GM19463 (cell line): ENCODE results near the gene RMND5A.
"Not testable (repeated sequence)": the region's sequence is repeated elsewhere in the genome, so short reads cannot be mapped to it uniquely, and the experiment has no call there.

Experiments
- ATAC-seq: cut with Tn5 transposase; IDR thresholded peaks from one replicate; pipeline ENCODE4 v1.9.1; 2021; ENCODE audit warnings: mild to moderate bottlenecking, moderate library complexity; ENCODE audit not compliant: unreplicated experiment

The RMND5A gene

GRCh38 chr2:86708126-86708525 lies 12.0 kb upstream of the RMND5A start:
- not testable (repeated sequence) for ATAC-seq

GRCh38 chr2:86714579-86715173 lies 5.4 kb upstream of the RMND5A start:
- not testable (repeated sequence) for ATAC-seq

DNA sequence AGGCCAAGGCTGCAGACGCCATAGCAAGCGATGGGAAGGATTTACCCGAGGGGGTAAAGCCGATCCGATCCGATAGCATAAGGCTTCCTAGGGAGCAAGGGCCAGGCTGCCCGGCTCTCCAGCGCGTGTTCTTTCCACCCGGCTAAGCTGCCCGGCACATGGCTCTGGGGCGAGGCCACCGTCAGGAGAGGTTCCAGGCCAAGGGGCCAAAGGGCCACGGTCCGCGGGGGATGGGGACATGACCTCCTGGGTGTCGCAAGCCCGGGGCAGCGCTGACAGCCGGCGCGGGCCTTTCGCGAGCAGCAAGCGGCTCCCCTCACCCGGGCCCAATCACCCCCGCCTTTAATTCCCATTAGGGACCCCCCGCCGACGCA lies 841 bp upstream of the RMND5A start:
- ATAC-seq, result not testable (repeated sequence)

- peak; percentile 26 for ATAC-seq
These were observed 639 bp downstream of the RMND5A start for GRCh38 chr2:86720540-86721320.

GRCh38 chr2:86725706-86726105 lies 5.6 kb downstream of the RMND5A start:
- ATAC-seq, result not testable (repeated sequence)

GRCh38 chr2:86732040-86732525 lies 12.0 kb downstream of the RMND5A start:
- ATAC-seq, result not testable (repeated sequence)

DNA sequence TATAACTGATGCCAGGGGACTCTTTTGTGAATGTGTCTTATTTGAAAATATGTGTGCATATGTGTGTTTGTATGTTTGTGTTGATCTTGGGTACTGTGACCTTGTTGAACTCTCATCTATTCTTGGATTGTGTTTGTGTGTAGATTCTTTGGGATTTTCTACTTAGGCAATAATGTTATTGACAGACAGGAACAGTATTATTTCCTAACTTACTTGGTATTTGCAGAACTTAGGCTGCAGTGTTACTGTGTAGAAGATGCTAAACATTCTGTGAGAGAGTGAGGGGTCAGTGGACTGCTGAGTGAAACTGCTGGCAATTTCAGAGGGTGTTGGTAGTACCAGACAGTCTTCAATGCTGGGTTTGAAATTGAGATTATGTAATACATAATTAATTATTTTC lies 12.7 kb downstream of the RMND5A start:
- ATAC-seq, result not testable (repeated sequence)

GRCh38 chr2:86733528-86733927 lies 13.4 kb downstream of the RMND5A start:
- not testable (repeated sequence) for ATAC-seq

- not testable (repeated sequence) for ATAC-seq
These were observed 14.8 kb downstream of the RMND5A start for GRCh38 chr2:86734896-86735295.

GRCh38 chr2:86739485-86739884 lies 19.4 kb downstream of the RMND5A start:
- ATAC-seq, result not testable (repeated sequence)

- ATAC-seq, result not testable (repeated sequence)
These were observed 19.8 kb downstream of the RMND5A start for GRCh38 chr2:86739889-86740288.

DNA sequence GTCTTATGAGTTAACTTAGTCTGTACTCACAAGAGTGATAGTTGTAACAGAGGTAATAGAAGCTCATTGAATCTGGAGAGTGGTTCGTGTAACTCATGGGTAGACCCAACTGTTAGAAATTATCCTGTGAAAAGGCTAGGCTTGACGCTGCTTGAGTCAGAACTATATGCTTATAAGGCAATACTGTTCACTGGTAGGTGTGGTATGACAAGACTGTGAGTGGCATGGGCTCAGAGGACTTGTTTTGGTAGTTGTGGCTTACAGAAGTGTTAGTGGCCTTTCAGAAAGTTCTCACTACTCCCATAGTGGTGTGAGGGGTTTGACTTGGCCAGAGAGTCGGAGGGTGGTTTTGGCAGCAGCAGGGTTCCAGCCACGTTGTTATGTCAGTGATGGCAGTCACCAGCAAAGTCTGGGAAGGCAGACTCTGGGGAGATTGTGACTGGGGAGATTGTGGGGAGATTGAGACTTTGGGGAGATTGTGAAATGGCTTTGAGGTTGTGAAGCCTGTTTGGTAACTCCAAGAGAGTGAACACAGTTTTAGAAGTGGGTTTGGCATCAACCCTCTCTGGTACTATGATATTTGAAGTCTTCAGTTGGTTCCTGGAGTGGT lies 21.9 kb downstream of the RMND5A start:
- not testable (repeated sequence) for ATAC-seq

DNA sequence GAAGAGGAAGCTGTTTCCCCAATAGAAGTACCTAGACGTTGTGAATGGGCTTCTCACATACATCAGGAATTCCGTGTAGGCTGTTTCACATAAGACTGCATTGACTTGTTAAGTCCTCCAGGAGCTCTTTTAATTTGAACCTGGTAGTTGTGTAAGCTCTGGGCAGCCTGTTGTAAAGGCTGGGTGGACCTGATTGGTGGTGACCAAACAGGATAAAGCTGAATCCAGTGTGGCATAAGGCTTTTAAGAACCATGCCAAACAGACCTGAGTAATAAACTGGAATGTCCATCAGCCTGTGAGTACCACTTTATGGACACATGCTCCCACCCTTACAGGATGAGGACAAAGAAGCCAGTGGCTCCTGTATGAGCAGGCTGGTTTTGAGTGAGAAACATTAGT lies 24.1 kb downstream of the RMND5A start:
- ATAC-seq, result no peak

GRCh38 chr2:86746939-86747338 lies 26.8 kb downstream of the RMND5A start:
- no peak for ATAC-seq

DNA sequence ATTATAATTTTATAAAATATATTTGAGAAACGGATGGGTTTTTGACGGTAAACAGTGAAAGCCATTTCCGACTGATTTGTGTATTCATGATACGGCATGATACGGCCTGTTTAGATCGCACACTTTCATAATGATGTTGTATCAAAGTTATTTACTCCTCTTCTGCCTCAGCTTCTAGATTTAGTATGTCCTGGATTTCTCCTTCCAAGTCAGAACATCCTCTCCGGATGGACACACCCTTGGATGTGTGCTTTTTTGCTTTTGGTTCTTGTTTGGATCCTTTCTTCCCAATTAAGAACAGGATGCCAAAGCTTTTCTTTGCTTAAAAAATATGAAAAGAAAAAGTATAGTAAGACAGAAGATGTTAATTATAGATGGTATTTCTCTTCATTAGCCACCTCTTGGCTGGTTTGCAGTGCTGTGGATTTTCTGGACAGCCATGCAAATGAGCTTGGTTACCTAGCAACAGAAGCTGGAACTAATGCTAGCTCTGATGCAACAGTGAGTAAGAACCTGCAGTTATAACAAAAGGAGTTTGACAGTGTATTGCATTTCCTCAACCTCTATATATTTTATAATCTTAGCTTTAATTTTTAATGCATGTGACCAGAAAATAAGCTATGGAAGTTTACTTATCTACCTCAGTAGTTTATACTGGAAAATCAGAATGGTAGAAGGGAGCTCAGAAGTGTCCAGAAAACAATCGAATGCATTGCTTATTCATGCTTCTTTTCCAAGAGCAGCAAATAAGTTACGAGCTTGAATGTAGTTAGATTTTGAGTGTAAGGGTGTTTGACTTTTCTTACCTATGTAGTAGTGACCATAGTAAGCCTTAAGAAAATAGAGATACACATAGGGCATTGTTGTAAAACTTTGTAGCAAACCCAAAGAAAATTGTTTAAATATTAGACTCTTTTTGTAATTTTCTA lies 27.9 kb downstream of the RMND5A start:
- peak; percentile 63 for ATAC-seq

DNA sequence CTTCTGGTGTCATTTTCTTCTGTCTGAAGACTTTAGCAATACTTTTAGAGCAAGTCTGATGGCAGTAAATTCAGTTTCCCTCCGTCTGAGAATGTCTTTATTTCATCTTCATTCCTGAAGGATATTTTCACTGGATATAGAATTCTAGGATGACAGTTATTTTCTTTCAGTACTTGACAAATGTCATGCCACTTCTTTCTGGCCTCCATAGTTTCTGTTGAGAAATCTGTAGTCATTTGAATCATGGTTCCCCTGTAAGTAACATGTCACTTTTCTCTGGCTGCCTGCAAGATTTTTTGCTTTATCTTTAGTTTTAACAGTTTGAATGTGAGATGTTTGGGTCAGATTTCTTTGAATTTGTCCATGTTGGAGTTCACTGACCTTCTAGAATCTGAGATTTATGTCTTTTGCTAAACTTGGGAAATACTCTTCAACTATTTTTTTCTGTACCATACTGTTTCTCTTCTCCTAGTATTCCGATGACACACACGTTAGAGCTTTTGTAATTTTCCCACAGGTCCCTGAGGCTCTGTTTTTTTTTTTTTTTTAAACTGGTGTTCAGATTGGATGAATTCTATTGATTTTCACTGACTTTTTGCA lies 30.2 kb downstream of the RMND5A start:
- no peak for ATAC-seq

- ATAC-seq, result no peak
These were observed 31.7 kb downstream of the RMND5A start for GRCh38 chr2:86751778-86752177.

DNA sequence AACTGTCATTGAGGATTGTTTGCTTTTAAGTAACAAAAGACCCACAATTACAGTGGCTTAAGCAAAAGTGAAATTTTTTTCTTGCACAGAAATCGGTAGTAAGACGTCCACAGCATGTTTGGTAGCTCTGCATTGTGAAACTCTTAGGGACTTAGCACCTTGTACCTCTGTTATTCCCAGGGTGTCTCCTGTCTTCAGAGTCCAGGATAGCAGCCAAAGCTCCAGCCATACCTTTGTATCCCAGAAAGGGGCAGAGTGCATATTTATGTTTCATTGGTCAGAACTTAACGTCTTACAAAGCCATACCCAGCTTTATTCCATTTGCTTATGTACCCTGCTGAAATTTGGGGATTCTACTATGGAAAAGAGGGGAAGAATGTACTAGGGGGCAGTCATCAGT lies 32.8 kb downstream of the RMND5A start:
- ATAC-seq, result no peak

GRCh38 chr2:86753606-86754005 lies 33.5 kb downstream of the RMND5A start:
- ATAC-seq, result no peak

DNA sequence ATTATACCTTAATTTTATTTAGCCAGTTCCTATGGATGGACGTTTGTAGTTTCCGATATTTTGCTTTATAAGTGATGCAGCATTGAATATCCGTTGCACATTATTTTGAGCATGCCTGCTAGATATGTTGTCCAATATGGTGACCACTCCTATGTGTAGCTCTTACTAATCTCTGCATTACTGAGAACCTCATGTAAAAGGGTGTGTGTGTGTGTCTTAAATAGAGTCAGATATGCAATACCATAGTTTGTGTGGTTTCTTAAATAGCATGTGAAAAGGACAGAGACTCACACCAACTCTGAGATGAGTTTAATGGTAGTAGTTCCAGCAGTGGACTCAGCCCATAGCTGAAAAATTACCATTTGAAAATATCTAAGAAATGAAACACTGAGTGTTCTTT lies 38.3 kb downstream of the RMND5A start:
- ATAC-seq, result no peak
